A673 (cell line): ENCODE measurements around the gene YIPF4. TPM values are rescaled to one million over a fixed set of nuclear protein-coding genes. Genes with fewer than 3 reads are reported as not detected.
"Not testable (repeated sequence)": the region's sequence is repeated elsewhere in the genome, so short reads cannot be mapped to it uniquely, and the experiment has no call there.

Experiments
- BruUV-seq: library from RNA; stranded (reverse); fragments of 400-500 nt; replicated peaks from 2 replicates; lab custom pipeline; 2021; lab: Mats Ljungman, UMichigan
- CTCF ChIA-PET: fragments of 300-600 bp; sonication (Branson Sonifier 250); formaldehyde crosslinking; loops from one replicate; lab custom pipeline; 2022; ENCODE audit warnings: antibody characterized with exemption; lab: Charles Lee
- POLR2A ChIA-PET: fragments of 300-600 bp; sonication (Branson Sonifier 250); formaldehyde crosslinking; loops from one replicate; lab custom pipeline; 2022; ENCODE audit warnings: antibody characterized with exemption; ENCODE audit not compliant: low non-redundant PET; lab: Charles Lee
- DNase-seq: peaks from one replicate; pipeline ENCODE4 v3.0.0-alpha.2; 2015; ENCODE audit warnings: low spot score
- H3K27ac ChIP-seq: fragments of 200-600 bp; sonication (generic); 2 replicates; pipeline ENCODE4 v1.5.1; 2016; ENCODE audit warnings: mixed run types, low read depth, mild to moderate bottlenecking, mixed read lengths, antibody characterized with exemption, low read length; ENCODE audit not compliant: poor library complexity, severe bottlenecking
- H3K27me3 ChIP-seq: fragments of 200-600 bp; sonication (generic); replicated peaks from 2 replicates; pipeline ENCODE4 v1.6.1; 2017; ENCODE audit warnings: mixed run types, low read depth, mild to moderate bottlenecking, mixed read lengths, antibody characterized with exemption, low read length; ENCODE audit not compliant: insufficient read depth, poor library complexity
- H3K36me3 ChIP-seq: fragments of 200-600 bp; sonication (generic); 2 replicates; pipeline ENCODE4 v1.6.1; 2016; ENCODE audit warnings: mixed run types, mild to moderate bottlenecking, mixed read lengths, antibody characterized with exemption, low read length; ENCODE audit not compliant: insufficient read depth, poor library complexity, severe bottlenecking
- H3K4me1 ChIP-seq: fragments of 200-600 bp; sonication (generic); 2 replicates; pipeline ENCODE4 v1.6.1; 2017; ENCODE audit warnings: mixed run types, mild to moderate bottlenecking, mixed read lengths, antibody characterized with exemption, low read length; ENCODE audit not compliant: insufficient read depth, poor library complexity, severe bottlenecking
- H3K4me3 ChIP-seq: fragments of 200-600 bp; sonication (generic); 2 replicates; pipeline ENCODE4 v1.5.1; 2016; ENCODE audit warnings: low read depth, mixed run types, mild to moderate bottlenecking, mixed read lengths, low read length; ENCODE audit not compliant: poor library complexity, severe bottlenecking
- H3K9me3 ChIP-seq: fragments of 200-600 bp; sonication (generic); 2 replicates; pipeline ENCODE4 v1.6.1; 2016; ENCODE audit warnings: mixed run types, low read depth, mild to moderate bottlenecking, mixed read lengths, antibody characterized with exemption, low read length; ENCODE audit not compliant: poor library complexity, severe bottlenecking
- EZH2 ChIP-seq: fragments of 200-600 bp; sonication (generic); IDR thresholded peaks from 2 replicates; pipeline ENCODE4 v1.6.1; 2017; ENCODE audit warnings: borderline replicate concordance, low read depth, mild to moderate bottlenecking, mixed read lengths, antibody characterized with exemption, low read length; ENCODE audit not compliant: poor library complexity, severe bottlenecking
- intact Hi-C: fragments of 100-400 bp; cut with micrococcal nuclease; formaldehyde crosslinking; loops from one replicate; pipeline ENCODE4 v1.10.0; 2022; ENCODE audit not compliant: unreplicated experiment
- total RNA-seq: library from RNA; stranded (reverse); gene quantifications from 2 replicates; pipeline ENCODE4 v1.2.3, GENCODE V29; 2021
- TF ChIP-seq, protein P1 (sequence below): fragments of 300-800, 200-600 bp; sonication (generic); conservative IDR thresholded peaks from 2 replicates; pipeline ENCODE4 v1.5.1; 2017; ENCODE audit warnings: low read depth, mild to moderate bottlenecking, antibody characterized with exemption, low read length, moderate library complexity, mixed read lengths

The YIPF4 gene
- total RNA-seq, 1 experiment from 2014 or later, result 40.7 TPM

DNA sequence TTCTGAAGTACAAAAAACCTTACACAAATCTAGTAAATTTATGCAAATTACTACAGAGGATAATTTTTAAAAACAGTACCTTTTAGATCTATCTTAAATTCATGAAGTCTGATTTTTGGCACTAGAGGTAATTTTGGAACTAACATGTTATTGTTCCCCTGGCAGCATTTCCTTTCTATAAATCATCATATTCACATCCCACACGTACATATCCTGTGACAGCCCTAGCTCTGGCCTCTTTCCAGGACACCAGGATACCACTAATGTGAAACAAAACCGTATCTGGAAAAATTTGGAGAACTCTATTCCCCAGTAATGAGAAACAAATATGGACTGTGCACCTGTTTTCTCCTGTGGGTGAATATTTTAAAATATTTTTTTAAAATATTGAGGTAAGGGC, 65.1 kb downstream of the YIPF4 start:
- no peak overlapping the region for H3K27ac ChIP-seq
- no TSS peak for BruUV-seq
- POLR2A ChIA-PET, result no interaction called here

DNA sequence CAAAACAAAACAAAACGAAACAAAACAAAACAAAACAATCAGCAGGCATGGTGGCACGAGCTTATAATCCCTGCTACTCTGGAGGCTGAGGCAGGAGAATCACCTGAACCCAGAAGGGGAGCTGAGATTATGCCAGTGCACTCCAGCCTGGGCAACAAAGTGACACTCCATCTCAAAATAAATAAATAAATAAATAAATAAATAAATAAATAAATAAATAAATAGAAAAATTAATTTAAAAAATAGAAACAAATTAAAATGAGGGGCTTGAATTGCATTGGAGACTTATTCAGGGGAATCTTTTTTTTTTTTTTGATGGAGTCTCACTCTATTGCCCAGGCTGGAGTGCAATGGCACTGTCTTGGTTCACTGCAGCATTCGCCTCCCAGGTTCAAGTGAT, 73.1 kb downstream of the YIPF4 start:
- H3K36me3 ChIP-seq, H3K4me1 ChIP-seq, H3K27me3 ChIP-seq, CTCF ChIA-PET, H3K27ac ChIP-seq, BruUV-seq, H3K9me3 ChIP-seq, POLR2A ChIA-PET, H3K4me3 ChIP-seq, DNase-seq: not testable (repeated sequence)
- intact Hi-C loops, result loop anchor here (10.0 kb wide), 1 partner anchor 346 kb away; no protein-coding TSS in a partner anchor

More for the DNA sequence above, 65.1 kb downstream of the YIPF4 start:
- H3K4me1 ChIP-seq, result peaks cover 7% of the 10 kb centered on the region
- H3K36me3 ChIP-seq, result no peaks in the 10 kb centered on the region
- CTCF ChIA-PET, result no interaction called here
- peak; percentile 79 for DNase-seq
- intact Hi-C loops, result no loop called here
- no peaks in the 10 kb centered on the region for H3K27me3 ChIP-seq
- no peak for TF ChIP-seq EZH2
- TF ChIP-seq, protein P1, sequence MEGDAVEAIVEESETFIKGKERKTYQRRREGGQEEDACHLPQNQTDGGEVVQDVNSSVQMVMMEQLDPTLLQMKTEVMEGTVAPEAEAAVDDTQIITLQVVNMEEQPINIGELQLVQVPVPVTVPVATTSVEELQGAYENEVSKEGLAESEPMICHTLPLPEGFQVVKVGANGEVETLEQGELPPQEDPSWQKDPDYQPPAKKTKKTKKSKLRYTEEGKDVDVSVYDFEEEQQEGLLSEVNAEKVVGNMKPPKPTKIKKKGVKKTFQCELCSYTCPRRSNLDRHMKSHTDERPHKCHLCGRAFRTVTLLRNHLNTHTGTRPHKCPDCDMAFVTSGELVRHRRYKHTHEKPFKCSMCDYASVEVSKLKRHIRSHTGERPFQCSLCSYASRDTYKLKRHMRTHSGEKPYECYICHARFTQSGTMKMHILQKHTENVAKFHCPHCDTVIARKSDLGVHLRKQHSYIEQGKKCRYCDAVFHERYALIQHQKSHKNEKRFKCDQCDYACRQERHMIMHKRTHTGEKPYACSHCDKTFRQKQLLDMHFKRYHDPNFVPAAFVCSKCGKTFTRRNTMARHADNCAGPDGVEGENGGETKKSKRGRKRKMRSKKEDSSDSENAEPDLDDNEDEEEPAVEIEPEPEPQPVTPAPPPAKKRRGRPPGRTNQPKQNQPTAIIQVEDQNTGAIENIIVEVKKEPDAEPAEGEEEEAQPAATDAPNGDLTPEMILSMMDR, result no peak
- H3K9me3 ChIP-seq, result no peaks in the 10 kb centered on the region
- H3K4me3 ChIP-seq, result peak overlapping the region; percentile 1

DNA sequence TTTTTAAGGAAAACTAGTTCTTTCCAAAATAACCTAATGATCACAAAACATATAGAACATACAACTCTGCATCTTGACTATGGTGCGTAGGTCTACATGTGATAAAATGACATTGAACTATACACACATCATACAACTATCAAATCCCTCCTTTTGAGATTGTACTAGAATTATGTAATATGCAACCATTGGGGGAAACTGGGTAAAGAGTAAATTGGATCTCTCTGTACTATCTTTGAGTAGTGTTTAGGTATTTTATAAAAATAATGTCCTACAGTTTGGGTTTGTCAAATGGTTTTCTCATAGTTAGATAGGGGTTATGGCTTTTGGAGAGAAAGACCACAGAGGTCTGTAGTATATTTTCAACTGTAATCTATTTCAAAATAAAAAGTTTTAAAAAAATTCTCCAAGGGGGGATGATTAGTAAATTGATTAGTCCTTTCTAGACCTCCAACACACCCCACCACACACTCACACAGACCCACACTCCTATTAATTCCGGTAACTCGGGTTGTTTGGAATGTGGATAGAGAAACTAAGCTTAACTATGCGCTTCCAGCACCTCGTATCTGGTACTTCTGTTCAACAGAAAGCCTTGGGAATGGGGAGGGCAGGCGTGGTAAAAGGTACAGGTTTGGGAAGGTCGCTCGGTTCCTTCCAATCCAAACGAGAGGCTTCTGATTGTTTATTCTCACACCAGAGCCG, 78.4 kb downstream of the YIPF4 start:
- TF ChIP-seq EZH2, result no peak
- DNase-seq, result peak; percentile 58
- H3K36me3 ChIP-seq, result no peaks in the 10 kb centered on the region
- ChIA-PET POLR2A (no interaction called here), CTCF (no interaction called here)
- H3K27ac ChIP-seq, result peak overlapping the region; percentile 92
- peaks cover 8% of the 10 kb centered on the region for H3K4me1 ChIP-seq
- BruUV-seq, result TSS peak; percentile 88
- H3K4me3 ChIP-seq, result peak overlapping the region; percentile 99
- H3K27me3 ChIP-seq, result no peaks in the 10 kb centered on the region
- H3K9me3 ChIP-seq, result no peaks in the 10 kb centered on the region
- intact Hi-C loops, result loop anchor here (10.0 kb wide), 1 partner anchor 351 kb away; no protein-coding TSS in a partner anchor

DNA sequence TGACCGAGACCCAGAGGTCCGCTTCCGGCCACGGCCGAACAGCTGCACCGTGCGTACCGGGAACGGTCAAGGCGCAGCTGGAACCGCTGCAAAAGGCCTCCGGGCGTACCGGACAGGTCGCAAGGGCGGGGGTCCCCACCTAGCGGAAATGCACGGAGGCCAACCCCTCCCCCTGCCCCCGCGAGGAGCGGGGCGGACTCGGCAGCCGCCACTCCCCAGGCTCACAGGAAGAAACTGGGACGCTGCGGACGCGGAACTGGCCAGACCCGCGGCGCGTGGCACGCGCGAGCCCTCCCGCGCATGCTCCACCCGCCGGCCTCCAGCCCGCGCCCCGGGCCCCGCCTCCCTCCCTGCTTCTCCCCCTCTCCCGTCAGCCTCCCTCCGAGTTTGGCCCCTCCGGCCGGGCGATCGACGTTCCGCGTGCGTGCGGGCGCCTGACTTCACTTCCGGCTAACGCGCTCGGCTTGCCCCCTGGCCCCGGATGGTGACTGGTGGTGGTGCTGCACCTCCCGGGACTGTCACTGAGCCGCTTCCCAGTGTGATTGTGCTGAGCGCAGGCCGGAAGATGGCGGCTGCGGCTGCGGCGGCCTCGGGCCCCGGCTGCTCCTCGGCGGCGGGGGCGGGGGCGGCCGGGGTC, 79.1 kb downstream of the YIPF4 start, which contains the start of gene BIRC6:
TSS of gene BIRC6 (plus strand) at position 343 of the 637 bp plus-strand sequence. CDS start at position 482, 139 bp downstream.
- Histone ChIP-seq H3K9me3 (no peaks in the 10 kb centered on the region), H3K36me3 (no peaks in the 10 kb centered on the region), H3K4me3 (peak within 1 kb of the TSS; percentile 99), H3K27me3 (no peaks in the 10 kb centered on the region), H3K4me1 (peaks cover 8% of the 10 kb centered on the region), H3K27ac (peak within 1 kb of the TSS; percentile 92)
- BruUV-seq, result no TSS peak
- DNase-seq, result peak; percentile 94
- intact Hi-C loops, result loop anchor here (10.0 kb wide), 1 partner anchor 352 kb away; no protein-coding TSS in a partner anchor
- TF ChIP-seq EZH2, result no peak
- TF ChIP-seq, protein P1, result no peak
- ChIA-PET POLR2A (no interaction called here), CTCF (no interaction called here)
